Measurements from ENCODE around the gene AKT1S1. TPM values are rescaled to one million over a fixed set of nuclear protein-coding genes. Genes with fewer than 3 reads are reported as not detected.
A peak's percentile ranks its signal among the peaks of the same experiment; 100 is the strongest.

AKT1S1 gene
- total and polyA plus RNA-seq, 8 donors, result 24.7 to 42.9 (median 32.8) TPM

- no peak overlapping the region for H3K4me3 ChIP-seq
- no peak for ATAC-seq
- H3K9me3 ChIP-seq, result no peaks in the 10 kb centered on the region
- H3K36me3 ChIP-seq, result peaks cover 0 to 58% of the 10 kb centered on the region in 2 donors
- H3K27me3 ChIP-seq, result no peaks in the 10 kb centered on the region
- H3K27ac ChIP-seq, result no peak overlapping the region
- intact Hi-C loops (cut with DNase I), result no loop called here
- peaks cover 0 to 37% of the 10 kb centered on the region in 2 donors for H3K4me1 ChIP-seq
- no peak for TF ChIP-seq CTCF (IDR thresholded peaks at IDR 0.05)
- peak in 1 of 4 donors; percentile 68 for DNase-seq
Measured at GRCh38 chr19:49879243-49879963, 2.2 kb upstream of the AKT1S1 start.

DNA sequence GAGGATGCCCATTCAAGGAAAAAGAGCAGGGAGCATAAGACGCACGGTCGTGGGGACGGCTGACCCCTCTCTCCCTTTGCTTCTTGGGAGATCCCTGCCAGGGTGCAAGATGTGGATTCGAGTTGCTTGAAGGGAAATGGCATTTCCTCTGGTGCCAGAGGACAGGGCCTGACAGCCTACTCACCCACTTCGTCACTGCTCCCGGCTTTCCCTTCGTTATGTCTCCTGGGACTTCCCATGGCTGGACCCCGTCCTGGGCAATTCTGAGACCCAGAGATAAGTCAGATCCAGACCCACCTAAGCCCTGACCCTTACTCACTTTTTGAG is 1.6 kb upstream of the AKT1S1 start:
- H3K27ac ChIP-seq, result peak overlapping the region; percentile 99 to 100
- TF ChIP-seq CTCF (IDR thresholded peaks at IDR 0.05), result no peak

DNA sequence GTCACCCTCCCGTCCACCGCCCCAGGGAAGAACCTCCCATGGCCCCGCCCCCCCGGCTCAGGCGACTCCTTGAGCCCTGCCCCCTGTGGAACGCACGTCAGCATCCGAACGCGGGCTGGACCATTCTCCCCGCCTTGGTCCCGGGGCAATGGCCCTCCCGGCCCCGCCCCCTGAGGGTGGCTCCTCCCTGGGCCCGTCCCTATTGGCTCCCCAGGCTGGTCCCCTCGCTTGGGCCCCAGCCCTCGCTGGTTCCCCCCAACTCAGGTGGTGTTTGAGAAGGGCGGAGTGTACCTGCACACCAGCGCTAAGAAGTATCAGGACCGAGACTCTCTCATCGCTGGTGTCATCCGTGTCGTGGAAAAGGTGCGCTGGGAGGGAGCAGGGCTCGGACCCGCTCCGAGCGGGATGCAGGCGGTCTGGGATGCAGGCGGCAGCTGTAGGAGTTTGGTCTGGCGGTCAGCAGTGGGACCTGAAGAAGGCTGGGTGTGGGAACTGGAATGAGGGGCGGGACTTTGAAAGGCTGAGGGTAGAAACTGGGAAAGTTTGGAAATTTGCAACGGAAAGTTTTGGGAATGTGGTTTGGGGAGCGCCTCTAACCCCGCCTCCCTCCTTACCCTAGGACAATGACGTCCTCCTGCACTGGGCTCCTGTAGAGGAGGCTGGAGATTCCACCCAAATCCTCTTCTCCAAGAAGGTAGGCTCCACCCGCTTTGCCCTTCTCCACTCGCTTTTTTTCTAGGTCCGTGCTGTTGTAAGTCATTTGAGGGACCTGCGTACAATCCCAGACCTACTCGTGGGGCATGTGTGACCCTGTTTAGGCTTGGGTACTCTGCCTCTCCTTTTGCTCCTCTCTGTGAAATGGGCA is 956 bp upstream of the AKT1S1 start:
- intact Hi-C loops (cut with DNase I), result no loop called here
- Histone ChIP-seq H3K9me3 (no peaks in the 10 kb centered on the region), H3K36me3 (peaks cover 0 to 51% of the 10 kb centered on the region in 2 donors), H3K27ac (peak overlapping the region; percentile 99 to 100), H3K4me1 (peaks cover 0 to 37% of the 10 kb centered on the region in 2 donors), H3K27me3 (no peaks in the 10 kb centered on the region), H3K4me3 (peak overlapping the region; percentile 61 to 82)
- TF ChIP-seq CTCF (IDR thresholded peaks at IDR 0.05), result no peak
- ATAC-seq (peak; percentile 81), DNase-seq (peak; percentile 99 to 100 (median 99))

More for the DNA sequence above, 1.6 kb upstream of the AKT1S1 start:
- no peak for ATAC-seq
- no peak for DNase-seq
- no peaks in the 10 kb centered on the region for H3K27me3 ChIP-seq
- intact Hi-C loops (cut with DNase I), result no loop called here
- H3K4me3 ChIP-seq, result peak overlapping the region in 1 of 2 donors; percentile 82
- peaks cover 0 to 56% of the 10 kb centered on the region in 2 donors for H3K36me3 ChIP-seq
- peaks cover 0 to 37% of the 10 kb centered on the region in 2 donors for H3K4me1 ChIP-seq
- H3K9me3 ChIP-seq, result no peaks in the 10 kb centered on the region

DNA sequence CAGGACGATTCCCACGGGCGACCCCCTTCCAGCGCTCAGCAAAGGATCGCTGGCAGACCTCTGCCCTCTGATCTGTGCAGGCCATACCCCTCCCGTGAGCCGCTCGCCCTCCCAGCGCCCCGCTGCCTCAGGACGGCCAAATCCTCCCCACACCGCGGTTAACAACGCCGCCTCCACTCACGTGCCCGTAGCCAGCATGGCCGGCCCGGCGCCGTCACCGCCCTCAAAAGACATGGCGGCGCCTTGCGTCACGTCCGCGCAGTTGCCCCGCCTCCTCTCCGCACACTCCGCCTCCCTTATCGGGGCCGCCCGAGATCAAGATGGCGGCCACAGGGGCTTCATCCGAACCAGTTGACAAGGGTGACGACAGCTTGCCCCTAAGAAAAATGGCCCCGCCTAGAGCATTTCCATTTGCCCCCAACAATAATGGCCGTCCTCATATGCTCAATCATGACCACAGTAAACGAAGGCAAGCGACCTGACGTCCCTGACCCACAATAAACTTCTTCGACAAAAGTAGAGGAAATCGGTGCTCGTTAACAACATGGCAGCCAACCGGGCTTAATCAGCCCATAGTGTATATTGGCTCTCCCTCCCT is 634 bp downstream of the AKT1S1 start:
- DNase-seq (peak; percentile 98 to 100 (median 99)), ATAC-seq (peak; percentile 77)
- Histone ChIP-seq H3K27ac (peak overlapping the region; percentile 99 to 100), H3K36me3 (peaks cover 0 to 50% of the 10 kb centered on the region in 2 donors), H3K27me3 (no peaks in the 10 kb centered on the region), H3K4me3 (peak overlapping the region; percentile 82), H3K9me3 (no peaks in the 10 kb centered on the region), H3K4me1 (peaks cover 0 to 40% of the 10 kb centered on the region in 2 donors)
- intact Hi-C loops (cut with DNase I), result no loop called here
- no peak for TF ChIP-seq CTCF (IDR thresholded peaks at IDR 0.05)

Data from left lung (tissue), 10 donors.